ENCODE data around the gene ARHGAP10. TPM values are rescaled to one million over a fixed set of nuclear protein-coding genes. Genes with fewer than 3 reads are reported as not detected.

The ARHGAP10 gene
- total RNA-seq (2014; rRNA removed): 9.0 and 12.0 TPM in 2 replicates
- Bru-seq, nascent RNA: percentile 58 among the genes with signal in this experiment
- BruChase-seq, experiment 1, labeled RNA remaining after a 6-hour chase: percentile 43 among the genes with signal in this experiment
- BruChase-seq, experiment 2, labeled RNA remaining after a 2-hour chase: percentile 44 among the genes with signal in this experiment
- long read RNA-seq, partial matches to known transcripts: 3 of 12 reads
- long read RNA-seq, other reads (novel, unspliced or antisense): 5 of 12 reads

- peak within 1 kb of the TSS; percentile 95 for H3K4me3 ChIP-seq (ENCODE audit: low read length)
- intact Hi-C loops (cut with micrococcal nuclease): loop anchor here (5.0 kb wide), 1 partner anchor 100 kb away; no protein-coding TSS in a partner anchor
- H3K4me2 ChIP-seq (ENCODE audit: low read length): peak within 1 kb of the TSS; percentile 78
- H3F3A ChIP-seq (ENCODE audit: low read length, unreplicated experiment): no peaks in the 10 kb centered on the region
- peak within 1 kb of the TSS; percentile 79 for H3K9ac ChIP-seq (ENCODE audit: low read length)
- peak within 1 kb of the TSS; percentile 59 for H3K27ac ChIP-seq (ENCODE audit: low read length)
- H4K20me1 ChIP-seq (ENCODE audit: low read length): no peaks in the 10 kb centered on the region
- ChIA-PET CTCF (interaction anchor here (0.5 to 0.9 kb wide), 2 partner anchors 135 to 189 kb away, joined by 3 read pairs; no protein-coding TSS in a partner anchor), POLR2A (ENCODE audit: unreplicated experiment) (interaction anchor here (0.6 to 0.7 kb wide), 2 partner anchors 23 to 180 kb away, joined by 4 read pairs; no protein-coding TSS in a partner anchor)
- H3K4me1 ChIP-seq (ENCODE audit: insufficient read depth, low read length): peaks cover 56% of the 10 kb centered on the region
- peak within 1 kb of the TSS; percentile 96 for H2AFZ ChIP-seq (ENCODE audit: low read length)
- peak; percentile 67 for ATAC-seq
- H3K9me2 ChIP-seq (replicated peaks; ENCODE audit: low read length): no peaks in the 10 kb centered on the region
- no peaks in the 10 kb centered on the region for H3K9me3 ChIP-seq (ENCODE audit: low read length)
- no peak for TF ChIP-seq EZH2phosphoT487 (IDR thresholded peaks at IDR 0.05; ENCODE audit: borderline replicate concordance, low read length)
- no peak for TF ChIP-seq EZH2 (IDR thresholded peaks at IDR 0.05; ENCODE audit: low read length, unreplicated experiment)
- TF ChIP-seq CTCF (conservative IDR thresholded peaks at IDR 0.05; ENCODE audit: low read depth, low read length): no peak
- peaks cover 47% of the 10 kb centered on the region for H3K79me2 ChIP-seq (ENCODE audit: low read length)
- H3K27me3 ChIP-seq (ENCODE audit: low read length): no peaks in the 10 kb centered on the region
- peak; percentile 71 for DNase-seq
- H3K36me3 ChIP-seq (ENCODE audit: low read depth, low read length): no peaks in the 10 kb centered on the region
- BruUV-seq (replicated peaks): no TSS peak
Measured at GRCh38 chr4:147731580-147732517, at the start of gene ARHGAP10. Gene ARHGAP10 (plus strand): TSS chr4:147732088. CDS start chr4:147732302, 214 bp downstream.

GRCh38 chr4:147682755-147683154 lies 49.1 kb upstream of the ARHGAP10 start:
- H4K20me1 ChIP-seq (ENCODE audit: low read length): no peaks in the 10 kb centered on the region
- H3K4me2 ChIP-seq (ENCODE audit: low read length): peak overlapping the region; percentile 97
- H3K79me2 ChIP-seq (ENCODE audit: low read length): peaks cover 25% of the 10 kb centered on the region
- CTCF ChIA-PET: interaction anchor here (1.0 kb wide), 1 partner anchor 184 kb away, joined by 7 read pairs; no protein-coding TSS in a partner anchor
- BruUV-seq (replicated peaks): no TSS peak
- H3K4me1 ChIP-seq (ENCODE audit: insufficient read depth, low read length): peaks cover 10% of the 10 kb centered on the region; the same call in 1 of the 2 replicates
- H3K36me3 ChIP-seq (ENCODE audit: low read depth, low read length): no peaks in the 10 kb centered on the region
- no peak overlapping the region for H3K27ac ChIP-seq (ENCODE audit: low read length)
- DNase-seq (no peak), ATAC-seq (no peak)
- POLR2A ChIA-PET (ENCODE audit: unreplicated experiment): no interaction called here
- intact Hi-C loops (cut with micrococcal nuclease): loop anchor here (5.0 kb wide), 1 partner anchor 65 kb away; the partner anchor contains the start of gene TMEM184C
- H3K4me3 ChIP-seq (ENCODE audit: low read length): peak overlapping the region; percentile 93
- no peaks in the 10 kb centered on the region for H3K27me3 ChIP-seq (ENCODE audit: low read length)
- no peaks in the 10 kb centered on the region for H3K9me2 ChIP-seq (replicated peaks; ENCODE audit: low read length)
- H2AFZ ChIP-seq (ENCODE audit: low read length): no peak overlapping the region; the same call in 1 of the 2 replicates
- H3F3A ChIP-seq (ENCODE audit: low read length, unreplicated experiment): no peaks in the 10 kb centered on the region
- no peaks in the 10 kb centered on the region for H3K9me3 ChIP-seq (ENCODE audit: low read length)
- TF ChIP-seq CTCF (conservative IDR thresholded peaks at IDR 0.05; ENCODE audit: low read depth, low read length) (no peak), EZH2phosphoT487 (IDR thresholded peaks at IDR 0.05; ENCODE audit: borderline replicate concordance, low read length) (no peak), EZH2 (IDR thresholded peaks at IDR 0.05; ENCODE audit: low read length, unreplicated experiment) (no peak)
- peak overlapping the region; percentile 94 for H3K9ac ChIP-seq (ENCODE audit: low read length)
